Measurements from ENCODE around the gene USP10.

The USP10 gene

DNA sequence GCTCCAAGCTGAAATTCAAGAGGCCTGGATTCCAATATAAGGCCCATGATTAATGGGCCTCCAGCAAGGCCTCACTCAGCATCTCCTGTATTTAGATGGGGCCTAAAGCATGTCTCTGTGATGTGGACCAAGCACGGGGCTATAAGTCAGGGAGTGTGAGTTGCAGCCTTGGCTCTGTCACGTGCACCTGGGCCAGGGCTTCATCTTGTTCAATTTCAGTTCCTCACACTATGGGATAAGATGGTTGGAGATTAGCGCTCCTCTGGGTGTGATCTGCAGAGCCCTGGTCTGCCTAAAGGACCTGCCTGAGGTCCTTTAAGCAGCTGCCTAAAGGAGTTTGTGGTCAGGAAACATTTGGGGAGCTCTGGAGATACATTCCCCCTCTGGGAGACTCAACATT, 26.2 kb upstream of the USP10 start:
- H3K4me3 ChIP-seq (ENCODE audit: low read depth, low read length), result no peak overlapping the region
- H3K27ac ChIP-seq (ENCODE audit: low read depth, low read length), result no peak overlapping the region
- H3K27me3 ChIP-seq (ENCODE audit: control insufficient read depth, insufficient read depth, low read length), result no peaks in the 10 kb centered on the region
- H3K9ac ChIP-seq (ENCODE audit: low read length), result no peak overlapping the region
- peaks cover 15% of the 10 kb centered on the region for H3K4me1 ChIP-seq (ENCODE audit: control insufficient read depth, insufficient read depth, low read length)
- no peaks in the 10 kb centered on the region for H3K36me3 ChIP-seq (ENCODE audit: control insufficient read depth, insufficient read depth, low read length)
- no peaks in the 10 kb centered on the region for H3K9me3 ChIP-seq (ENCODE audit: control insufficient read depth, insufficient read depth, low read depth, low read length)

GRCh38 chr16:84675423-84675822, 24.4 kb upstream of the USP10 start:
- Histone ChIP-seq H3K9me3 (ENCODE audit: control insufficient read depth, insufficient read depth, low read depth, low read length) (no peaks in the 10 kb centered on the region), H3K4me1 (ENCODE audit: control insufficient read depth, insufficient read depth, low read length) (peaks cover 13% of the 10 kb centered on the region), H3K36me3 (ENCODE audit: control insufficient read depth, insufficient read depth, low read length) (no peaks in the 10 kb centered on the region), H3K27ac (ENCODE audit: low read depth, low read length) (no peak overlapping the region), H3K4me3 (ENCODE audit: low read depth, low read length) (no peak overlapping the region), H3K9ac (ENCODE audit: low read length) (no peak overlapping the region), H3K27me3 (ENCODE audit: control insufficient read depth, insufficient read depth, low read length) (no peaks in the 10 kb centered on the region)

GRCh38 chr16:84675884-84676283, 23.9 kb upstream of the USP10 start:
- H3K27ac ChIP-seq (ENCODE audit: low read depth, low read length), result no peak overlapping the region
- no peak overlapping the region for H3K4me3 ChIP-seq (ENCODE audit: low read depth, low read length)
- H3K36me3 ChIP-seq (ENCODE audit: control insufficient read depth, insufficient read depth, low read length), result no peaks in the 10 kb centered on the region
- no peaks in the 10 kb centered on the region for H3K9me3 ChIP-seq (ENCODE audit: control insufficient read depth, insufficient read depth, low read depth, low read length)
- H3K27me3 ChIP-seq (ENCODE audit: control insufficient read depth, insufficient read depth, low read length), result no peaks in the 10 kb centered on the region
- peaks cover 13% of the 10 kb centered on the region for H3K4me1 ChIP-seq (ENCODE audit: control insufficient read depth, insufficient read depth, low read length)
- H3K9ac ChIP-seq (ENCODE audit: low read length), result no peak overlapping the region

DNA sequence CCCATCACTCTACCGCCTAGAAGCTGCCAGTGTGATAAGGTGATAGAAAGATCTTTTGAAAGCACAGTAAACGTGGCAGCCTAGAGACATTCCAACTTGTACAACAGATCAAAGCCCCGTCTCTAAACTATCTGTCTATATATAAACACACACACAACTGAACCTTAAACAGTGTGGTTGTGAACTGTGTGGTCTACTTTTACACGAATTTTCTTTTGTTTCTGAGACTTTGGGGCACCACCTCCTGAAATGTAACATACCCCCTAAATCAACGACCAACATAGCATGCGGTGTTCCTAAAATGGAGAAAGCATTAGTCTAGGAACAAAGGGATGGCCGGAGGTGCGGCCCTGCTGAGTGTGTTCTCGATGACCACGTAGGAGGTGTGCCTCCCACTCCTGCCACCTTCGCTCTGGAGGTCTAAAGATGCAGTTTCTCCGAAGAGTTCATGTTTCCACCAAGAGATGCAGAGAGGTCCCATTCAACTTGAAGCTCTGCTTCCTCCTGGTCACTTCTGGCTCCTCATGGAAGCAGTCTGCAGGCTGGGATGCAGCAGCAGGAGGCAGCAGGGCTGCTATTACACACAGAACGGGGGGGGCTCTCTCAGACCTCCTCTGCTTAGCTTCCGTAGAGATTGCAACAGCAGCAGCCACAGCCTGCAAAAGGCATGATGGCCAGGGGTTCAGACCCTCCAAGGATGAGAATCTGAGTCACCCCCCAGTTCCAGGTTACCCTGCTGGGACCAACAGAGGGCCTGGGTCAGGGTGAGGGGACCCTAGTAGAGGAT, 22.6 kb upstream of the USP10 start:
- Histone ChIP-seq H3K36me3 (ENCODE audit: control insufficient read depth, insufficient read depth, low read length) (no peaks in the 10 kb centered on the region), H3K27ac (ENCODE audit: low read depth, low read length) (no peak overlapping the region), H3K9me3 (ENCODE audit: control insufficient read depth, insufficient read depth, low read depth, low read length) (no peaks in the 10 kb centered on the region), H3K4me3 (ENCODE audit: low read depth, low read length) (no peak overlapping the region), H3K4me1 (ENCODE audit: control insufficient read depth, insufficient read depth, low read length) (peaks cover 13% of the 10 kb centered on the region), H3K27me3 (ENCODE audit: control insufficient read depth, insufficient read depth, low read length) (no peaks in the 10 kb centered on the region), H3K9ac (ENCODE audit: low read length) (no peak overlapping the region)

DNA sequence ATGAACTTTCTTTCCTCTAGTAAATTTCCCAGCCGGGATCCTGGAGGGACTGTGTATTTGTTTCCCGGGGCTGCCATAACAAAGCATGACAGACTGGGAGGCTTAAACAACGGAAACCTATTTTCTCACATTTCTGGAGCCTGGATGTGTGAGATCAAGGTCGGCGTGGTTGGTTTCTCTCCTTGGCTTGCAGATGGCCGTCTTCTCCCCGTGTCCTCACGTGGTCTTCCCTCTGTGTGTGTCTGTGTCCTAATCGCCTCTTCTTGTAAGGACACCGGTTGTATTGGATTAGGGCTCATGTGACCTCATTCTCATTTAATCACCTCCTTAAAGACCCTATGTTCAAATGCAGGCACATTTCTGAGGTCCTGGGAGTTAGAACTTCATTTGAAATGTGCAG, 22.0 kb upstream of the USP10 start:
- H3K4me1 ChIP-seq (ENCODE audit: control insufficient read depth, insufficient read depth, low read length), result peaks cover 13% of the 10 kb centered on the region
- H3K27me3 ChIP-seq (ENCODE audit: control insufficient read depth, insufficient read depth, low read length), result no peaks in the 10 kb centered on the region
- H3K9ac ChIP-seq (ENCODE audit: low read length), result no peak overlapping the region
- no peak overlapping the region for H3K4me3 ChIP-seq (ENCODE audit: low read depth, low read length)
- no peaks in the 10 kb centered on the region for H3K9me3 ChIP-seq (ENCODE audit: control insufficient read depth, insufficient read depth, low read depth, low read length)
- no peaks in the 10 kb centered on the region for H3K36me3 ChIP-seq (ENCODE audit: control insufficient read depth, insufficient read depth, low read length)
- no peak overlapping the region for H3K27ac ChIP-seq (ENCODE audit: low read depth, low read length)

DNA sequence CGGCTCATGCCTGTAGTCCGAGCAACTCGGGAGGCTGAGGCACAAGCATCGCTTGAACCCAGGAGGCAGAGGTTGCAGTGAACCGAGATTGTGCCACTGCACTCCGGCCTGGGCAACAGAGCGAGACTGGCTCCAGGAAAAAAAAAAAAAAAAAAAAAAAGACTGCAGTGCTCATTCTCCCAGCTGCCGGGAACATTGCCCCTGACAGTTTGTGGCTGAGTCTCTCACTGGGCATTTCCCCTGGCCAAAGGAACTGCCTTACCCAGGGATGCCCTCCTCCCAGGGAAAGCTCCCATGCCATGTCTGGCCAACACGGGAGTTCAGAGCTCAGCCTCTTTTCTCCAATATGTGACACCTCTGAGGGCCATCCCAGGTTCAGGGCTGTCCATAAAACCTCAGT, 21.3 kb upstream of the USP10 start:
- Histone ChIP-seq H3K27ac (ENCODE audit: low read depth, low read length) (no peak overlapping the region), H3K36me3 (ENCODE audit: control insufficient read depth, insufficient read depth, low read length) (no peaks in the 10 kb centered on the region), H3K9ac (ENCODE audit: low read length) (no peak overlapping the region), H3K27me3 (ENCODE audit: control insufficient read depth, insufficient read depth, low read length) (no peaks in the 10 kb centered on the region), H3K4me3 (ENCODE audit: low read depth, low read length) (no peak overlapping the region), H3K9me3 (ENCODE audit: control insufficient read depth, insufficient read depth, low read depth, low read length) (no peaks in the 10 kb centered on the region), H3K4me1 (ENCODE audit: control insufficient read depth, insufficient read depth, low read length) (peaks cover 14% of the 10 kb centered on the region)

- Histone ChIP-seq H3K27me3 (ENCODE audit: control insufficient read depth, insufficient read depth, low read length) (no peaks in the 10 kb centered on the region), H3K36me3 (ENCODE audit: control insufficient read depth, insufficient read depth, low read length) (no peaks in the 10 kb centered on the region), H3K27ac (ENCODE audit: low read depth, low read length) (no peak overlapping the region), H3K4me3 (ENCODE audit: low read depth, low read length) (no peak overlapping the region), H3K9ac (ENCODE audit: low read length) (no peak overlapping the region), H3K9me3 (ENCODE audit: control insufficient read depth, insufficient read depth, low read depth, low read length) (no peaks in the 10 kb centered on the region), H3K4me1 (ENCODE audit: control insufficient read depth, insufficient read depth, low read length) (peaks cover 25% of the 10 kb centered on the region)
Measured at GRCh38 chr16:84680165-84680842, 19.5 kb upstream of the USP10 start.

DNA sequence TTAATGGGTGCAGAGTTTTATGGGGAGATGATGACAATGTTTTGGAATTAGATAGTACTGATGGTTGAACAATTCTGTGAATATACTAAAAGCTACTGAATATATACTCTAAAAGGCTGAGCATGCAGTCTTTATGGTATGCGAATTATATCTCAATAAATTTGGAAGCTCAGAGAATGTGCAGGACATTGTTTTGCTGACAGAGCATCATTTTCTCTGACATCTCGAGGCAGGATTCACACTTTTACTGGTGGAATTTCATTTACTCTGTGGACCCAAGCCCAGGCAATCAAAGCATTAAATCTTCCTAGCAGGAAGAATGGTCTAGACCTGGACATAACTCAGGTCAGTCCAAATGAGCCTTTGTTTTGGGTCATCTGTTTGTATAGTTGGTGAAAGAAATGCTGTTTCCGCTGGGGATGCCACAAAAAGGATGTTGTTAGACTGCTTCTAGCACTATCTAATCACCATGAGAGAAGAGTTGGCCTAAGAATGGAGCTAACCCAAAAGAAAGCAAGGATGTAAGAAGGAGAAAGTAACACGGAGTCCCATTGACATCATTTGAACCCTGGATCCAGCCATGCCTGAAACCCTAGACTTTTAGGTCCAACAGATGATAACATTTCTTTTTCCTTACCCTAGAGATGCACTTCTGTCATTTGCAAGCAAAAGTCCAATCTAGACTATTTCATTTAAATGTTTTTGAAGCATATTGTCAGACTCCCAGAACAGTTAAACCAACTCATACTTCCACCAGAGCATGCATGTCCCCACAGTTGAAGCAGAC, 18.8 kb upstream of the USP10 start:
- Histone ChIP-seq H3K4me1 (ENCODE audit: control insufficient read depth, insufficient read depth, low read length) (peaks cover 25% of the 10 kb centered on the region), H3K9me3 (ENCODE audit: control insufficient read depth, insufficient read depth, low read depth, low read length) (no peaks in the 10 kb centered on the region), H3K27ac (ENCODE audit: low read depth, low read length) (no peak overlapping the region), H3K9ac (ENCODE audit: low read length) (no peak overlapping the region), H3K27me3 (ENCODE audit: control insufficient read depth, insufficient read depth, low read length) (no peaks in the 10 kb centered on the region), H3K4me3 (ENCODE audit: low read depth, low read length) (no peak overlapping the region), H3K36me3 (ENCODE audit: control insufficient read depth, insufficient read depth, low read length) (no peaks in the 10 kb centered on the region)

DNA sequence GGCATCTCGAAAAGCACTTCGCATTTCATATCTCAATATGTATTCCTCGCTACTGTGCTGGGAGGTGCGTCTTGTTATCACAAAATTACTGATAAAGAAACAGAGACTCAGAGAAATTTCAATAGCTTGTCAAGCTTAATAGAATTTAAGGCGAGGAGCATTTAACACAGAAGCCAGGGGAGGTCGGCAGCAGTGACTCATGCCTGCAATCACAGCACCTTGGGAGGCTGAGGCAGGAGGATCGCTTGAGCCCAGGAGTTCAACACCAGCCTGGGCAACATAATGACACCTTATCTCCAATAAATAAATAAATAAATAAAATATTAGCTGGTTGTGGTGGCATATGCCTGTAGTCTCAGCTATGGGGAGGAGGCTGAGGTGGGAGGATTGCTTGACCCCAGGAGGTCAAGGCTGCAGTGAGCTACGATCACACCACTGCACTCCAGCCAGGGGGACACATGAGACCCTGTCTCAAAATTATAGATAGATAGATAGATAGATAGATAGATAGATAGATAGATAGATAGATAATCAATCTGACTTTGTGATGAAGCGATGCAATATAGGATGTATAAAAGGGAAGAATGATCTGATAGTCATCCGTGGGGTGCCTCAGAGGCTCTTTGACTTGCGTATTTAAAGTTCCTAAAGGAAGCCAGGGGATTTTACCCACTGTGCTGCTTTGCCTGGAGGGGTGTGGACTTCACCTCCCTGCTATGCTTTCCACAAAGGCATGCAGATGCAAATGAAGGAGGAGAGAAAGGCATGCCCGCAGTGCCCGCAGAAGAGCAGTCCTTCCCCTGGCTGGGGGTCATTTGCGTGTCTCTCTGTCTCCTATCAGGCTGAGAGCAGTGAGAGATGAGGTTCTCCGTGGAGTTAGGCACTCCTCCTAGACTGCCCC, 15.9 kb upstream of the USP10 start:
- H3K36me3 ChIP-seq (ENCODE audit: control insufficient read depth, insufficient read depth, low read length), result no peaks in the 10 kb centered on the region
- no peaks in the 10 kb centered on the region for H3K27me3 ChIP-seq (ENCODE audit: control insufficient read depth, insufficient read depth, low read length)
- no peak overlapping the region for H3K9ac ChIP-seq (ENCODE audit: low read length)
- peaks cover 12% of the 10 kb centered on the region for H3K4me1 ChIP-seq (ENCODE audit: control insufficient read depth, insufficient read depth, low read length)
- peaks cover 8% of the 10 kb centered on the region for H3K9me3 ChIP-seq (ENCODE audit: control insufficient read depth, insufficient read depth, low read depth, low read length)
- no peak overlapping the region for H3K4me3 ChIP-seq (ENCODE audit: low read depth, low read length)
- no peak overlapping the region for H3K27ac ChIP-seq (ENCODE audit: low read depth, low read length)

- Histone ChIP-seq H3K36me3 (ENCODE audit: control insufficient read depth, insufficient read depth, low read length) (no peaks in the 10 kb centered on the region), H3K27me3 (ENCODE audit: control insufficient read depth, insufficient read depth, low read length) (no peaks in the 10 kb centered on the region), H3K9me3 (ENCODE audit: control insufficient read depth, insufficient read depth, low read depth, low read length) (peaks cover 8% of the 10 kb centered on the region), H3K9ac (ENCODE audit: low read length) (no peak overlapping the region), H3K4me1 (ENCODE audit: control insufficient read depth, insufficient read depth, low read length) (peaks cover 12% of the 10 kb centered on the region), H3K27ac (ENCODE audit: low read depth, low read length) (no peak overlapping the region), H3K4me3 (ENCODE audit: low read depth, low read length) (no peak overlapping the region)
Measured at GRCh38 chr16:84684592-84684965, 15.2 kb upstream of the USP10 start.
